Stimulated activated CD4-positive, alpha-beta T cell treated with anti-CD3 and anti-CD28 coated beads, Interleukin-15, amount 100 ng/mL, for 48 hours (primary cell): Measurements from ENCODE around the gene ADD1.

Source experiments
- DNase-seq, 2 donors: peaks; one replicate each; pipeline ENCODE4 v3.0.0-alpha.2; 2020; ENCODE audit warnings: low read depth in 2 of 2

The ADD1 gene, protein sequence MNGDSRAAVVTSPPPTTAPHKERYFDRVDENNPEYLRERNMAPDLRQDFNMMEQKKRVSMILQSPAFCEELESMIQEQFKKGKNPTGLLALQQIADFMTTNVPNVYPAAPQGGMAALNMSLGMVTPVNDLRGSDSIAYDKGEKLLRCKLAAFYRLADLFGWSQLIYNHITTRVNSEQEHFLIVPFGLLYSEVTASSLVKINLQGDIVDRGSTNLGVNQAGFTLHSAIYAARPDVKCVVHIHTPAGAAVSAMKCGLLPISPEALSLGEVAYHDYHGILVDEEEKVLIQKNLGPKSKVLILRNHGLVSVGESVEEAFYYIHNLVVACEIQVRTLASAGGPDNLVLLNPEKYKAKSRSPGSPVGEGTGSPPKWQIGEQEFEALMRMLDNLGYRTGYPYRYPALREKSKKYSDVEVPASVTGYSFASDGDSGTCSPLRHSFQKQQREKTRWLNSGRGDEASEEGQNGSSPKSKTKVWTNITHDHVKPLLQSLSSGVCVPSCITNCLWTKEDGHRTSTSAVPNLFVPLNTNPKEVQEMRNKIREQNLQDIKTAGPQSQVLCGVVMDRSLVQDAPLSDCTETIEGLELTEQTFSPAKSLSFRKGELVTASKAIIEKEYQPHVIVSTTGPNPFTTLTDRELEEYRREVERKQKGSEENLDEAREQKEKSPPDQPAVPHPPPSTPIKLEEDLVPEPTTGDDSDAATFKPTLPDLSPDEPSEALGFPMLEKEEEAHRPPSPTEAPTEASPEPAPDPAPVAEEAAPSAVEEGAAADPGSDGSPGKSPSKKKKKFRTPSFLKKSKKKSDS

GRCh38 chr4:2843263-2843940, at the start of gene ADD1:
TSS of gene ADD1 (plus strand) at chr4:2843844. CDS start at chr4:2875916, 32,072 bp downstream.
- DNase-seq = peak; percentile 82 to 87

GRCh38 chr4:2794486-2795299, 49.0 kb upstream of the ADD1 start:
- no peak for DNase-seq

GRCh38 chr4:2795300-2795892, 48.2 kb upstream of the ADD1 start:
- DNase-seq = no peak

DNA sequence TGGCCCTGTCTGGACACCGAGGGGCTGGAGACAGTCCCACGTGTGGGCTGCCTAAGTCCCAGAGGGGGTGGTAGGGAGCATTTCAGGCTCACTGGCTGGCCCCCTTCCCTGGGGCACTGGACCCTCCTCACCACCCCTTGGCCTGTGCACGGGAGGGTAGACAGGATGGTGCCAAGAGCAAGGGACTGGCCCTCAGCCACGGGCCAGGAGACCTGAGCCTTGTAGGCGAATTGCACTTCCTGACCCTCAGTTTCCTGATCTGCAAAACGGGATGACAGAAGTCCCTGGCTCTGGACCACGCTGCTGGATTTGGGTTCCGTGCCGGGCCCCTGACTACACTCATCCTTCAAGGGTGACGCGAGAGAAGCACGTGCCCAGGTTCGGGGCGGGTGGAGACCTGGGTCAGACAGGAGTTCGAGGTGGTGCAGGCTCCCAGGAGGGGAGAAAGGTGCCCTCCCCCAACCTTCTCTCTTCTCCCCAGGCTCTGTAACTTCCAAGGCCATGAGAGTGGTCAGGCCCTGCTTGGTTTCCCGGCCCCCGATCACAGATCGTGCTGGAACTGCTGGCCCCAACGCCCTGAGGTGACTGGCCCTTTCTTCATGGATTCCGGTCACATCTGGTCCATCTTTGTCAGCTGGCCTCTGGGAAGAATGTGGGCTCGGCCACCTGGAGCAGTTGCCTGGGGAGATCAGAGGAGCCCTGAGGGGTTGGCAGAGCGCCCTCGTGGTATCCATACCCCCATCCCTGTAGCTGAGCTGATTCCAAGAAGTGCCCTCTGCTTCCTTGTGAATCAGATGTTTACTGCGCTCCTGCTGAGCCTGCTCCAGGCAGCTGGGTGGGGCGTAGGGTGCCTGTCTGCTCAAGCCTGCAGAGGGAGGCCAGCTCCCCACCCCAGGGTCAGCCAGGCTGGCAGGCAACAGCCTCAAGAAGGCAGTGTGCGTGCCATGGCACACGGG, 47.5 kb upstream of the ADD1 start:
- no peak for DNase-seq

GRCh38 chr4:2796849-2797544, 46.6 kb upstream of the ADD1 start:
- DNase-seq = no peak

DNA sequence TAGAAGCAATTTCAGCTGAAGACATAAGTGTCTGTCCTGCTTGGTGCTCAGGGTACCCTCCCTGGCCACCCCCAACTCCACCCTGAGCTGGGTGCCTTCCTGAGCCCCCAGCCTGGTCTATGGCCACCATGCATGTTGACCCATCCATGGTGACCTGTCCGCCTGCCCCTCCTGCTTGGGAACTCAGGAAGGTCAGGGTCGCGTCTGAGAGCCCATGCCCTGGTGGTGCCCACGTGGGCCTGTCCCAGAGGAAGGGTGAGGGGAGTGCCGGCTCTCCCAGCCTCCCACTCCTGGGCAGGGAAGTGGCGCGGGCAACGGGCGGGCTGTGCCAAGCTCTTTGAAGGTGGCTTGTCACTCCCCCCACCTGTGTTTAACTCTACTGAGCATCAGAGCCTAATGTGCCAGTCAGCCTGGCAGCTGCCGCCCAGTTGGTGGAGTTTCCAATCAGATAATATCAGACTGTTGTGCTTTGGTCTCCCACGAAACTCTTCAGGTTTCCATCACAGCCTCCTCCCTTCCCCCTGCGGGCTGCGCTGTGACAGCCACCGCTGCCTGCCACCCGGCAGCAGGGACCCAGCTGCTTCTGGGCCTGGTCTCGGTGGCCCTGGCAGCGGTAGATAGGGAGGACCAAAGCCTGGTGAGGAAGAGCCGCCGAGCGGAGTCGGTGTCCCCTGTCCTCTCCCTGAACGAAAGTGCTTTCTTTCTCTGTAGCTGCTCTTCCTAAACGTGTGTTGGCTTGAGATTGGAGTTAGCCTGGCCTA, 45.9 kb upstream of the ADD1 start:
- no peak for DNase-seq

- no peak for DNase-seq
These were observed 45.0 kb upstream of the ADD1 start for GRCh38 chr4:2798399-2799223.

DNA sequence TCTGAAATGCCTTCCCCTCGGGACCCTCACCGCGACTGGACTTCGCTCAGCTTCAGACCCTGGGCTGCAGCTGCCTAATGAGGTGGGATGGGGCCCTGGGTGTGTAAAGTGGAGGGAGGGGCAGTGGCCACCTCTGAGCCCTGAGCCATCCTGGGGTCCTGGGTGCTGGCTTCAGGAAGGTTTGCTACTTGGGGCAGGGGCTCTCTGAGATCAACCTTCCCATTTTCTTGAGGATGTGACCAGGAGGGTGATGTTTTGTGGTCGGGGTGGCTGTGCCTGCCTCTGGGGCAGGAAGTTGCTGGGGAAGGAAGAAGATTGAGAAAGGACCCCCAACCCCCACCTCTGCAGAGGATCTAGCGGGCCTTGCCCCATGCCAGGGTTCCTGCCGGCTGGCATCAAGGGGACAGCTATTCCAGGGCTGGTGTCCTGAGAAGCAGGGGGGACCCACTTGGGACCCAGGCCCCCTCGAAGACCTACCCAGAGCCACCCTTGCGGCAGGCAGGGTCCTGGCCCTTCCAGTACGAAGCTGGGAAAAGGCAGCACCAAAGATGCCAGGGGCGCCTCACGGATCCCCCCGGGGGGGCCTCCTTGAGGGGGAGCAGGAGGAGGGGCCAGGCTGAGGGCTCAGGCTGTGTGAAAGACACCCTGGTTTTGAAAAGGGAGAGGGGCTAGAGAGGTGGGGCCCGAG, 44.3 kb upstream of the ADD1 start:
- no peak for DNase-seq

- DNase-seq = no peak
These were observed 43.5 kb upstream of the ADD1 start for GRCh38 chr4:2799971-2800690.

DNA sequence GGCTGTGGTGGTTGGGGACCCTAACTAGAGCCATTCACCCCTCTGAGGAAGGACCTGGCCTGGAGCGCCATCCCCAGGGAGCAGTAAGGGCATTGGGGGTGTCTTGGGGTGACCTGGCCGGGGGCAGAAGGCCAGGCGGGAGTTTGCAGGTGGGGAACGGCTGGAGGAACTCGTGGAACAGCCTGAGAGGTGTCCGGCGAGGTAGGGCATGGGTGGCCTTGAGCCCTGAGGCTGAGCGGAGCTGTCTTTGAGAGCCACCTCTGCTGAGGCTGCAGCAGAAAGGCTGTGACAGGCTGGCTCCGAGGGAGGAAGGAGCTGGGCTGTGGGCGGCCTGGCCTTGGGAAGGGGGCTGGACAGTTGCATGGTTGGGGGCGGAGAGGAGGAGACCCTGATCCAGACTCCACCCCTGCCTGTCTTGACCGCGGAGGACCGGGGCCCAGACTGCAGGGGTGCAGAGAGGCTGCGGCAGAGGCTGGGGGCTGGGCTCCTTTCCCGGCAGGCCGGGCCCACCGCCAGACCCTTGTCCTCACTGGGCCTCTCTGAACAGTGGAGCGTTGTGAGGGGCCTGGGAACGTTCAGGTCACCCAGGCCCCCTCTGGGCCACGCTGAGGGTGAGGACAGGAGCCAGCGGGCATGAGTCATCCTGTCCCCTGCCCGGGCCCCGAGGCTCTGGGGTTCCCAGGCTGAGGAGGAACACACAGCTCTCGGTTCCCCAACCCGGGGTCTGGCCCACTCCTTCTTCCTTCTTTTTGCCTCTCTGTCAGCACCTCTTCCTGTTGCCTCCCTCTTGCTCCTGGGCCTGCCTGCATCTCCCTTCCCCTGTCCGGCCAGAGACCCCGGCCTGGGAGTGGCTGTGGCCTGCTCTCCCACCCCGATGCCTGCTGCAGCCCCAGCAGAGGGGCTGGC, 42.7 kb upstream of the ADD1 start:
- no peak for DNase-seq

DNA sequence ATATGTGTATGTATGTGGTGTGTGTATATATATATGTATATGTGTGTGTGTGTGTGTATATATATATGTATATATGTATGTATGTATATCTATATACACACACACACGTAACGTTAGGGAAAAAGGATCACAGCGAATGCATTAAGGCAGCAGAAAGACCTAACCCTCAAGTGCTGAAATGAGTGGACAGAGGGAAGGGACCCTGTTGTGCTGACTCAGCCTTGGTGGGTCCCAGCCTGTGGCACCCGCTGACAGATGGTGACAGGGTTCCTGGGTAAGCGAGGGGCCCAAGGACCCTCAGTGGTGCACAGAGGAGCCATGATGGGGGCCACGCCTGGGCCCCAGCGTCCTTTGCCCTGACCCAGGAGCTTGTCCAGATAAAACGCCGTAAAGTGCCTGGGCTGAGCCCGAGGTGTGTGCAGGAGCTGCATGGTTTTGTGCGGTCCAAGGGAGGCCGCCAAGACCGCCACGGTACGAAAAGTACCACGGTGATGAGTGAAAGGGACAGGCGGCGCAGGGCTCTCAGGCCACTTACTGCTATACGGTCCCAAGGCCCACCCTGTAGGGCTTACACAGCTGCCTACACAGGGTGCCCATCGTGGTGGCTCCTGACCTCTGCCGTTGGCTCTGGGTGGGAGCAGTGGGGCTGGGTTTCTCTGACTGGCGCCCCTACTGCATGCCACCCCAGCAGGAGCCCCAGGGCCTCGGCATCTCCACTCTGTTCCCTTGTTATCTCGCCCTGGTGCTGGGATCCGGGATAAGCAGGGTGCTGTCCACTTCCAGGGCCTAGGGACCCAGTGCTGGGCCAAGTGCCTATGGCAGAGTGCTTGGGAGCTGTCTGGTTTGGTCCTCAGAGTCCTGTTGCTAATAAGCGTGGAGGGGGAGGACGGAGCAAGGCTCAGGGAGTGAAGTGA, 40.8 kb upstream of the ADD1 start:
- DNase-seq = no peak

DNA sequence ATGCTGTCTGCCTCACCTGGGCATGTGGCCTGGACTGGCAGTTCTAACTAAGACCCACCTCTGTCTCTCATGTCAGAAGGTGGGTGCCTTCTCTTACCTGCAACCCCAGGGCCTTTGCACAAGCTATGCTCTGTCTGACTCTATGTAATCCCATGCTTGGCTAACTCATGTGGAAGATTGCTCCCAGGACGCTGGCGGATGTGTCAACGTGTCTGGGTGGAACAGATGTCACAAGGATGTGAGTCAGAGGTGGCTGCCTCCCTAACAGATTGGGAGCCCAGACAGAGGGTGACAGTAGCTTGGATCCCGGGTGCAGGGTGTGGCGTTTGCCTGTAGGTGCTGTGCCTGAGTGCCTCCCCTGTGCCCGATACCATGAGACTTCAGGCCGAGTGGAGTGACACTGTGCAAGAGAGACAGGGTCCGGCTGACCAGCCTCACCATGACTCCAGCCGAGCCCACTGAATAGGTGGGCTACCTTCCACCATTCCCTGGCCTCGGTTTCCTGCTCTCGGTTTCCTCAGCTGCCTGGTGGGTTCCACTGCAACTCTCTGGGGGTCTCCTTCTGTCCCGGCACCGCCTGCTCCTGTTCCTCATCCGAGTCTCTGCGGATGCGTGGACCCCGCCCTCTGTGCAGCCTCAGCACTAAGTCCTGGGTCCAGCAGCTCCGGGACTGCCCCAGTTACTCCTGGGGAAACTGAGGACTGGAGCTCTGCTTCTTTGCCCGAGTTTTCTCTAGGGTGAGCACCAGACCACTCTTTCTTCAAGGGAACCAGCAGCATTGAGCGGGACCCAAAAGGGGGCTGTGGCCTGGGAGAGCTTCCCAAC, 39.8 kb upstream of the ADD1 start:
- no peak for DNase-seq

DNA sequence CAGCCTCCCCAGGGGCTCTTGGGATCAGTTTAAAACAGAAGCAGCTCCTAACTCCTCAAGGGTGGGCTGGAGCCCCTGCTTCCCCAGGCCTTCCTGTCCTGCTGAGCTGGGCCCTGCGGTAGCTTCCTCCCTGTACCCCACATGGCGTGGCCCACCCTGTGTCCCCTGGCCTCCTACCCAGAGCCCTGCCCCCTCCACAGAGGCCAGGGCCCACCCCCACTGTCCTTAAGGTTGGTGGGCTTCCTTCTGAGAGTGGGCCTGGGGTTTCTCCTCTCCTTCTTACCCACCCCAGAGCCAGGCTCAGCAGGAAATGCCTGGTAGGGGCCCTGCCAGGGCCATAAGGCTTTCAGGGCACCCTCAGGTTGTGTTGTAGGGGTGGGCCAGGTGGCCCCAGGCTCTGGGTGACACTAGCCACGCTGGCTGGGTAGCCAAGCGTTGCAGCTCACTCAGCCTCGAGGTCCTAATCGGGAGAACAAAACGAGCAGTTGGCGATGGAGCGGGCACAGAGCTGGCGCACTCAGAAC, 39.1 kb upstream of the ADD1 start:
- no peak for DNase-seq
